Astrocyte of the cerebellum (primary cell): ENCODE data around the gene CYTH2.
"Not testable (repeated sequence)": the region's sequence is repeated elsewhere in the genome, so short reads cannot be mapped to it uniquely, and the experiment has no call there.

Experiments used
- DNase-seq: peaks from one replicate; pipeline ENCODE4 v3.0.0-alpha.2; 2011; ENCODE audit warnings: low read depth
- H3K4me3 ChIP-seq: 2 replicates; pipeline ENCODE4 v1.5.1; 2011; ENCODE audit warnings: mild to moderate bottlenecking, low read depth, low read length, moderate library complexity
- CTCF ChIP-seq: IDR thresholded peaks from 2 replicates; pipeline ENCODE4 v1.5.1; 2012; ENCODE audit warnings: low read length, low read depth, moderate library complexity, mild to moderate bottlenecking; ENCODE audit errors: missing control alignments
- in situ Hi-C: cut with HindIII; loops from 2 replicates; pipeline ENCODE4 v1.10.0; 2017; ENCODE audit warnings: low sequenced_read_pairs

The CYTH2 gene

GRCh38 chr19:48511800-48512503 lies 42.8 kb downstream of the CYTH2 start, which contains the start of gene LMTK3:
Gene LMTK3 (minus strand): TSS chr19:48511835. CDS start chr19:48511576, 259 bp downstream.
- DNase-seq: no peak
- peak within 1 kb of the TSS; percentile 20 for H3K4me3 ChIP-seq

GRCh38 chr19:48512504-48513288 lies 43.5 kb downstream of the CYTH2 start:
- no peak for DNase-seq
- no peak for TF ChIP-seq CTCF
- in situ Hi-C loops: no loop called here
- H3K4me3 ChIP-seq: no peak overlapping the region

More at GRCh38 chr19:48511800-48512503, 42.8 kb downstream of the CYTH2 start, which contains the start of gene LMTK3:
- in situ Hi-C loops: no loop called here
- no peak for TF ChIP-seq CTCF

GRCh38 chr19:48513289-48514122 lies 44.3 kb downstream of the CYTH2 start:
- in situ Hi-C loops: no loop called here
- peak; percentile 12 for DNase-seq
- TF ChIP-seq CTCF: no peak
- H3K4me3 ChIP-seq: peak overlapping the region; percentile 56

GRCh38 chr19:48514123-48514458 lies 44.9 kb downstream of the CYTH2 start:
- in situ Hi-C loops: no loop called here
- peak overlapping the region; percentile 56 for H3K4me3 ChIP-seq
- DNase-seq: no peak
- TF ChIP-seq CTCF: no peak

GRCh38 chr19:48516536-48516935 lies 47.4 kb downstream of the CYTH2 start:
- in situ Hi-C loops: no loop called here
- TF ChIP-seq CTCF: no peak
- H3K4me3 ChIP-seq: no peak overlapping the region
- no peak for DNase-seq

- H3K4me3 ChIP-seq: no peak overlapping the region
- in situ Hi-C loops: no loop called here
- no peak for TF ChIP-seq CTCF
- DNase-seq: no peak
Observed at GRCh38 chr19:48518207-48518606, 49.0 kb downstream of the CYTH2 start.

GRCh38 chr19:48519426-48519825 lies 50.3 kb downstream of the CYTH2 start:
- H3K4me3 ChIP-seq, DNase-seq, in situ Hi-C loops: not testable (repeated sequence)
